ENCODE data around the gene HCAR1. TPM values are rescaled to one million over a fixed set of nuclear protein-coding genes. Genes with fewer than 3 reads are reported as not detected.

Gene HCAR1
- polyA plus RNA-seq, 1 of the 3 experiments (the other 2 are of a cell fraction) = not detected

DNA sequence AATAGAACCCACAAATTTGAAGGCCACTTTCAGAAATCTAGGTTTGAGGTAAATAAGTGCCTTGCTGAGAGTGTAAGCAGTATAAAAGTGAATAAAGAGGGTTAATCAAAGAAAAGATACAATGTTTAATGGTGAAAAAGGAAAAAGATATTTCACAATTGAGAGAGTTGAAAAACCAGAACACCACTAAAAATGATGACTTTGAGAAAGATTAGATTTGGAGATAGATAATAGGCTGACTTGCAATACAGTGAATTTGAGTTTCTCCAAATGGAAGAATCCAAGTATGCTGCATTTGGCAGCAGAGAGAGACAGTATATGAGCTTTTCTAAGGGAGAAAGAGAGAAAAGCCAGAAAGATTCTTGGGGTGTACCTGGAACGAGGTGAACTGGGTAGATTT is 24.1 kb upstream of the HCAR1 start:
- Histone ChIP-seq H3K9me3 (no peaks in the 10 kb centered on the region), H3K9ac (no peak overlapping the region; the same call in 1 of the 2 replicates)
- 92% methylated on average over 1 of the region's 1 CpG for WGBS (ENCODE audit: low lambda C conversion rate)

DNA sequence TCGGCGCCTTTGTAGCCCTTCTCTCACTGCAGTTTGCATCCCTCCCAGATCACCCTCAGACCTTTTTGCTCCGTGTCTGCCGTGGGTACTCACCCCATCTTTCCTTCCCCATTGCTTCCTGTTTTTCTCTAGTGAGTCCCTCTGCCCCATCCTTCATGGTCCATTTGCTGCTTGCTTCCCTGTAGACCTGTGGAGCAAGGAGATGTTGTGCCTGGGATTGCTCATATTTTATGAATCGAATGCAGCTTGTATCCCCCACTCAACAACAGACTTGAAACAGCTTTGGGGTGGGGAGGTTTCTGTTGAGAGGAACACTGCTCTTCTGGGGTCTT is 22.6 kb upstream of the HCAR1 start:
- Histone ChIP-seq H3K9me3 (no peaks in the 10 kb centered on the region), H4K20me1 (ENCODE audit: insufficient read depth) (no peaks in the 10 kb centered on the region), H3K4me2 (peak overlapping the region; percentile 87), H3K79me2 (ENCODE audit: insufficient read depth) (peaks cover 55% of the 10 kb centered on the region), H2AFZ (ENCODE audit: low read depth) (peak overlapping the region; percentile 79), H3K27ac (ENCODE audit: low read depth in 2 of 2, low read length in 1 of 2) (peak overlapping the region; percentile 72 to 85), H3K4me3 (ENCODE audit: low read depth in 2 of 2, low read length in 1 of 2) (peak overlapping the region; percentile 84 to 91), H3K36me3 (replicated peaks in 1 of 2; ENCODE audit: control insufficient read depth in 1 of 2, insufficient read depth in 2 of 2, low read length in 1 of 2) (peaks cover 35 to 41% of the 10 kb centered on the region in 2 experiments), H3K9ac (peak overlapping the region; percentile 83), H3K4me1 (ENCODE audit: control insufficient read depth in 1 of 2, insufficient read depth in 2 of 2, low read depth in 1 of 2, low read length in 1 of 2) (peaks cover 12 to 13% of the 10 kb centered on the region in 2 experiments; a peak in 3 of 4 replicates), H3K27me3 (ENCODE audit: insufficient read depth) (no peaks in the 10 kb centered on the region), H3K9me2 (no peaks in the 10 kb centered on the region), H3F3A (replicated peaks; ENCODE audit: insufficient read depth) (no peaks in the 10 kb centered on the region)
- POLR2A ChIA-PET = no interaction called here
- CTCF ChIA-PET = interaction anchor here (0.7 to 2.6 kb wide), 9 partner anchors 8 to 330 kb away, joined by 3 to 15 read pairs (median 3); no protein-coding TSS in a partner anchor
- TF ChIP-seq EZH2phosphoT487 (IDR thresholded peaks at IDR 0.05; ENCODE audit: borderline replicate concordance, low read depth) (no peak), POLR2AphosphoS5 (IDR thresholded peaks at IDR 0.05; ENCODE audit: low read depth, low read length) (no peak), RCOR1 (IDR thresholded peaks at IDR 0.05; ENCODE audit: low read length) (no peak)
- WGBS (ENCODE audit: low lambda C conversion rate) = under 1% methylated on average over 5 of the region's 5 CpGs
- no peak for DNase-seq

More for the DNA sequence above, 24.1 kb upstream of the HCAR1 start:
- Histone ChIP-seq H3K4me2 (no peak overlapping the region), H3K27ac (ENCODE audit: low read depth in 2 of 2, low read length in 1 of 2) (no peak overlapping the region), H3F3A (replicated peaks; ENCODE audit: insufficient read depth) (no peaks in the 10 kb centered on the region), H3K27me3 (ENCODE audit: insufficient read depth) (no peaks in the 10 kb centered on the region), H3K9me2 (no peaks in the 10 kb centered on the region), H3K79me2 (ENCODE audit: insufficient read depth) (peaks cover 70% of the 10 kb centered on the region), H2AFZ (ENCODE audit: low read depth) (no peak overlapping the region), H4K20me1 (ENCODE audit: insufficient read depth) (no peaks in the 10 kb centered on the region), H3K4me3 (ENCODE audit: low read depth in 2 of 2, low read length in 1 of 2) (no peak overlapping the region), H3K36me3 (replicated peaks in 1 of 2; ENCODE audit: control insufficient read depth in 1 of 2, insufficient read depth in 2 of 2, low read length in 1 of 2) (peaks cover 43 to 47% of the 10 kb centered on the region in 2 experiments), H3K4me1 (ENCODE audit: control insufficient read depth in 1 of 2, insufficient read depth in 2 of 2, low read depth in 1 of 2, low read length in 1 of 2) (peaks cover 12 to 13% of the 10 kb centered on the region in 2 experiments; a peak in 3 of 4 replicates)
- no peak for TF ChIP-seq NRF1 (IDR thresholded peaks at IDR 0.05; ENCODE audit: low read depth, low read length)
- no peak for TF ChIP-seq FOXJ3 (CRISPR knock-in tag; IDR thresholded peaks at IDR 0.05)
- TF ChIP-seq, protein P1, sequence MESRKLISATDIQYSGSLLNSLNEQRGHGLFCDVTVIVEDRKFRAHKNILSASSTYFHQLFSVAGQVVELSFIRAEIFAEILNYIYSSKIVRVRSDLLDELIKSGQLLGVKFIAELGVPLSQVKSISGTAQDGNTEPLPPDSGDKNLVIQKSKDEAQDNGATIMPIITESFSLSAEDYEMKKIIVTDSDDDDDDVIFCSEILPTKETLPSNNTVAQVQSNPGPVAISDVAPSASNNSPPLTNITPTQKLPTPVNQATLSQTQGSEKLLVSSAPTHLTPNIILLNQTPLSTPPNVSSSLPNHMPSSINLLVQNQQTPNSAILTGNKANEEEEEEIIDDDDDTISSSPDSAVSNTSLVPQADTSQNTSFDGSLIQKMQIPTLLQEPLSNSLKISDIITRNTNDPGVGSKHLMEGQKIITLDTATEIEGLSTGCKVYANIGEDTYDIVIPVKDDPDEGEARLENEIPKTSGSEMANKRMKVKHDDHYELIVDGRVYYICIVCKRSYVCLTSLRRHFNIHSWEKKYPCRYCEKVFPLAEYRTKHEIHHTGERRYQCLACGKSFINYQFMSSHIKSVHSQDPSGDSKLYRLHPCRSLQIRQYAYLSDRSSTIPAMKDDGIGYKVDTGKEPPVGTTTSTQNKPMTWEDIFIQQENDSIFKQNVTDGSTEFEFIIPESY (IDR thresholded peaks at IDR 0.05; ENCODE audit: borderline replicate concordance, low read depth) = no peak
- TF ChIP-seq CHD2 (IDR thresholded peaks at IDR 0.05; ENCODE audit: low read length, partially characterized antibody) = no peak
- TF ChIP-seq GATA2 (CRISPR knock-in tag; IDR thresholded peaks at IDR 0.05) = no peak
- TF ChIP-seq NFIC (IDR thresholded peaks at IDR 0.05; ENCODE audit: borderline replicate concordance) = no peak
- TF ChIP-seq, protein P2, sequence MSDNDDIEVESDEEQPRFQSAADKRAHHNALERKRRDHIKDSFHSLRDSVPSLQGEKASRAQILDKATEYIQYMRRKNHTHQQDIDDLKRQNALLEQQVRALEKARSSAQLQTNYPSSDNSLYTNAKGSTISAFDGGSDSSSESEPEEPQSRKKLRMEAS (IDR thresholded peaks at IDR 0.05; ENCODE audit: low read depth) = no peak
- no peak for TF ChIP-seq MXI1 (IDR thresholded peaks at IDR 0.05; ENCODE audit: low read depth, low read length)
- TF ChIP-seq, protein P3, sequence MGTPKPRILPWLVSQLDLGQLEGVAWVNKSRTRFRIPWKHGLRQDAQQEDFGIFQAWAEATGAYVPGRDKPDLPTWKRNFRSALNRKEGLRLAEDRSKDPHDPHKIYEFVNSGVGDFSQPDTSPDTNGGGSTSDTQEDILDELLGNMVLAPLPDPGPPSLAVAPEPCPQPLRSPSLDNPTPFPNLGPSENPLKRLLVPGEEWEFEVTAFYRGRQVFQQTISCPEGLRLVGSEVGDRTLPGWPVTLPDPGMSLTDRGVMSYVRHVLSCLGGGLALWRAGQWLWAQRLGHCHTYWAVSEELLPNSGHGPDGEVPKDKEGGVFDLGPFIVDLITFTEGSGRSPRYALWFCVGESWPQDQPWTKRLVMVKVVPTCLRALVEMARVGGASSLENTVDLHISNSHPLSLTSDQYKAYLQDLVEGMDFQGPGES (IDR thresholded peaks at IDR 0.05; ENCODE audit: low read depth, low read length) = no peak
- no peak for TF ChIP-seq RFX5 (IDR thresholded peaks at IDR 0.05; ENCODE audit: low read length)
- no peak for TF ChIP-seq GABPA (IDR thresholded peaks at IDR 0.05; ENCODE audit: low read depth)
- TF ChIP-seq YY1 (IDR thresholded peaks at IDR 0.05; ENCODE audit: low read depth) = no peak
- TF ChIP-seq SMC3 (IDR thresholded peaks at IDR 0.05; ENCODE audit: low read depth, low read length) = no peak
- no peak for TF ChIP-seq JUND (IDR thresholded peaks at IDR 0.05)
- TF ChIP-seq EZH2phosphoT487 (IDR thresholded peaks at IDR 0.05; ENCODE audit: borderline replicate concordance, low read depth) = no peak
- POLR2A ChIA-PET = no interaction called here
- no peak for DNase-seq
- CTCF ChIA-PET = interaction anchor here (1.8 kb wide), 1 partner anchor 39 kb away, joined by 4 read pairs; no protein-coding TSS in a partner anchor
